WI38 (cell line): ENCODE results near the gene CCHCR1.
A peak's percentile ranks its signal among the peaks of the same experiment; 100 is the strongest.
"Not testable (repeated sequence)": the region's sequence is repeated elsewhere in the genome, so short reads cannot be mapped to it uniquely, and the experiment has no call there.

Source experiments
- H3K4me3 ChIP-seq: 2 replicates; pipeline ENCODE4 v1.5.1; 2011; ENCODE audit warnings: low read depth, mild to moderate bottlenecking, control low read depth, low read length
- CTCF ChIP-seq: IDR thresholded peaks from 2 replicates; pipeline ENCODE4 v1.5.1; 2012; ENCODE audit warnings: low read depth, mild to moderate bottlenecking, control low read depth, low read length

Gene CCHCR1

DNA sequence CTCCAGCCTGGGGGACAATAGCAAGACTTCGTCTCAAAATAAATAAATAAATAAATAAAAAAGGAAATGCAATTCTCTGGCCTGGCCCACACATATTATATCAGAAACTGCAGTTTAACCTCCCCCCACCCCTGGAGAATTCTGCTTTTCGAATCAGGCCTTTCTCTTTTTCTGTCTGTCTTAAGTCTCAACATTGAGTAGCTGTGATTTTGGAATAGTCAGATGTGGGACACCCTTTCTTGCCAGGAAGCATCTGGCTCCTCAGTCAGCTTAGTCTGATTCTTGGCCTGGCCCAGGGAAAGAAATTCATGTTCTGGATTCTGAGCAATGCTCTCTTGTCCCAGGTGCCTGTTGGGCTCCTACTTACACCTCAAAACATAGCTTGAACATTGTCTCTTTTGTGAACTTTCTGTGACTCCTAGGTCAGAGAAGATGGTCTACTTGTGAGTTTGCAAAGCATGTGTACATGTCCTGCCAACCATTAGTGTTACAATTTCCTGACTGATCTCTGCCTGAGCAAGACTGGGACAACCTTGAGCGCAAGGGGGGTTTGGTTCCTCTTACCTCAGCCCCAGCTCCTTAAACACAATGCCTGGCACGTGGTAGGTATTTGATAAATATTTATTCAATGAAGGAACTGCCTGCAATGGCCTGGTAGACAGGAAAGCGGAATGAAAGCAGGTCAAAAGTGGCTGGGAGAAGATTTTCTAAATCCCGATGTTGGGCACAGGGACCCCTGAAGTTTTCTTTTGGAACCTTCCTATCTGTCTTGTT lies 36.6 kb upstream of the CCHCR1 start:
- H3K4me3 ChIP-seq, result no peak overlapping the region
- no peak for TF ChIP-seq CTCF

- TF ChIP-seq CTCF, result no peak
- H3K4me3 ChIP-seq, result no peak overlapping the region
These were observed 35.6 kb upstream of the CCHCR1 start for GRCh38 chr6:31193206-31193605.

- not testable (repeated sequence) for H3K4me3 ChIP-seq
- peak; percentile 67 for TF ChIP-seq CTCF
These were observed 35.0 kb upstream of the CCHCR1 start for GRCh38 chr6:31192431-31193105.

DNA sequence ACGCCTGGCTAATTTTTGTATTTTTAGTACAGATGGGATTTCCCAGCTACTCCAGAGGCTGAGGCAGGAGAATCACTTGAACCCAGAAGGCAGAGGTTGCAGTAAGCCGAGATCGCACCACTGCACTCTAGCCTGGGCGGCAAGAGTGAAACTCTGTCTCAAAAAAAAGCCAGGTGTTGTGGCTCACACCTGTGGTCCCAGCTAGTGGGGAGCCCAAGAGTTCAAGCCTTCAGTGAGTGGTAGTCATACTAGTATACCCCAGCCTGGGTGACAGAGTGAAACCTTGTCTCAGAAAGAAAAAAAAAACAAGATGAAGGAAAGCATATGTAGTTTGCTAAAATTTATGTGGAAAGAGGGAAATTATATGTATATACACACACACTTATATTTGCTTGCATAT lies 32.9 kb upstream of the CCHCR1 start:
- H3K4me3 ChIP-seq, result no peak overlapping the region
- no peak for TF ChIP-seq CTCF

DNA sequence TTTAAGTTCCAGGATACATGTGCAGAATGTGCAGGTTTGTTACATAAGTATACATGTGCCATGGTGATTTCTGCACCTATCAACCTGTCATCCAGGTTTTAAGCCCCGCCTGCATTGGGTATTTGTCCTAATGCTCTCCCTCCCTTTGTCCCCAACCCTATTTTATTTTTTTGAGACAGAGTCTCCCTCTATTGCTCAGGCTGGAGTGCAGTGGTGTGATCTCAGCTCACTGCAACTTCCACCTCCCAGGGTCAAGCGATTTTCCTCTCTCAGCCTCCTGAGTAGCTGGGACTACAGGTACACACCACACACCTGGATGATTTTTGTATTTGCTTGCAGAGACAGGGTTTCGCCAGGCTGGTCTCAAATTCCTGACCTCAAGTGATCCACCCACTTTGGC lies 31.6 kb upstream of the CCHCR1 start:
- not testable (repeated sequence) for H3K4me3 ChIP-seq

- TF ChIP-seq CTCF, result no peak
- no peak overlapping the region for H3K4me3 ChIP-seq
These were observed 30.2 kb upstream of the CCHCR1 start for GRCh38 chr6:31187780-31188194.

DNA sequence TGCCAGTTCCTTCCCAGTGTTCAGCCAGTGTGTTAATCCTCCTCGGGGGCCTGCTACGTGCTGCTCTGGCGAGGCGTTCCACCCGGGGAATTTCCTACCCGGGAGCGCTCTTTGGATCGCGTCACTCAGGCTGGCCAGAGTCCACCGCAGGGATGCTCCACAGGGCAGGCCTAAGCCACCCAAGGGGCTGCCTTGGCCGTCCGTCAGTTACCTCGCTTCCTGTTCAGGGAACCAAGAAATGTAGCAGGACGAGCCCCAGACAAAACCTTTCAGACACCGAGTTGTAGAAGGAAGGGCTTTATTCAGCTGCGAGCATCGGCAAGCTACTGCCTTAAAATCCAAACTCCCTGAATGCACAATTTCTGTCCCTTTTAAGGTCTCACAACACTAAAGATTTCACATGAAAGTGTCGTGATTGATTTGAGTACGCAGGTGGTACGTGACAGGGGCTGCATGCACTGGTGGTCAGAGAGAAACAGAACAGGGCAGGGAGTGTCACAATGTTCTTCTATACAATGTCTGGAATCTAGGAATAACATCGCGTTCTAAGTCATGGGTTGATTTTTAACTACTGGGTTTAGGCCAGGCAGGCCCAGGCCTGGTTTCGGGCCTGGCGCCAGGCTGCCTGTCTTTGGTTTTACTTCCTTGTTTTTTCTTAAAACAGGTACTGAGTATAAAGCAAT lies 28.6 kb upstream of the CCHCR1 start:
- no peak for TF ChIP-seq CTCF
- no peak overlapping the region for H3K4me3 ChIP-seq

DNA sequence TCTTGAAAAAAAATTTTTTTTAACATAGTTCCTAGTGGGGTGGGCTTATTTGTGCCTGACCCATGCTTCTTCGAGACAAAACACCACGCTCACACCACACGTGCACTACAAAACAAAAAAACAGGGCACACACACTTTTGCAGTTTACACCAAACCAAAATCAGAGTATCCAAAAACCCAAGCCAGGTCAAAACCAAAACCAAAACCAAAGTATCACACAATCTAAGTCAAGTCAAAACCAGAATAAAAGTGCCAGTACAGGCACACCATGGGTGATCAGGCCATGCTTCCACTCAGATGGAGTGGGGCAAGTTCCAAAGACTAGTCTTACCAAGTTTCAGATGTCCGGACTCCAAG lies 28.1 kb upstream of the CCHCR1 start:
- not testable (repeated sequence) for H3K4me3 ChIP-seq

DNA sequence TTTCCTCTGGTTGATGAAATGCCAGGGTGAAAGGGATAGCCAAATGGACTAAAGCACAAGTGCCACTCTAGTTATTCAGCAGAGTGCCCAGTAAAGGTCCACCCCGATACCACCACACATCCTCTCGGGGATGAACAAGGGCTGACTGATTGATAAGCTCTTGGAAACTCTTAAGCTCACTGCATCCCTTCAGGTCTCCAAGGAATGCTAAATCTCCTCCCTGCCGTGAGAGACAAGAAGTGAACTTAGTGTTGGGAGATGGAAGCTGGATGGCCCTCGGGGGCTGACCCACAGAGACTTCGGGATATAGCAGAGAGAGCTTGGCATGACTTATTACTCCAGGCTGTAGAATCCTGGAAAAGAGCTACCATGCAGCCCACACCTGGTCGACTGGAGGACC lies 26.3 kb upstream of the CCHCR1 start:
- not testable (repeated sequence) for H3K4me3 ChIP-seq

- not testable (repeated sequence) for H3K4me3 ChIP-seq
These were observed 25.7 kb upstream of the CCHCR1 start for GRCh38 chr6:31183287-31183686.
